Fibroblast of skin of left quadriceps (primary cell): ENCODE results near the gene IFNAR1.
"Not testable (repeated sequence)": the region's sequence is repeated elsewhere in the genome, so short reads cannot be mapped to it uniquely, and the experiment has no call there.

Source experiments
- DNase-seq, 2 experiments: peaks; one replicate each; pipeline ENCODE4 v3.0.0-alpha.2; 2013; ENCODE audit warnings: low read depth in 2 of 2

The IFNAR1 gene

GRCh38 chr21:33375101-33375644 lies 50.4 kb downstream of the IFNAR1 start:
- no peak for DNase-seq

GRCh38 chr21:33377221-33377920 lies 52.6 kb downstream of the IFNAR1 start:
- no peak for DNase-seq

GRCh38 chr21:33378081-33378480 lies 53.3 kb downstream of the IFNAR1 start:
- no peak for DNase-seq

- not testable (repeated sequence) for DNase-seq
Measured at GRCh38 chr21:33379934-33380333, 55.2 kb downstream of the IFNAR1 start.

- peak; percentile 72 to 76 for DNase-seq
Measured at GRCh38 chr21:33380483-33380998, 55.8 kb downstream of the IFNAR1 start.

GRCh38 chr21:33381381-33381780 lies 56.6 kb downstream of the IFNAR1 start:
- not testable (repeated sequence) for DNase-seq

DNA sequence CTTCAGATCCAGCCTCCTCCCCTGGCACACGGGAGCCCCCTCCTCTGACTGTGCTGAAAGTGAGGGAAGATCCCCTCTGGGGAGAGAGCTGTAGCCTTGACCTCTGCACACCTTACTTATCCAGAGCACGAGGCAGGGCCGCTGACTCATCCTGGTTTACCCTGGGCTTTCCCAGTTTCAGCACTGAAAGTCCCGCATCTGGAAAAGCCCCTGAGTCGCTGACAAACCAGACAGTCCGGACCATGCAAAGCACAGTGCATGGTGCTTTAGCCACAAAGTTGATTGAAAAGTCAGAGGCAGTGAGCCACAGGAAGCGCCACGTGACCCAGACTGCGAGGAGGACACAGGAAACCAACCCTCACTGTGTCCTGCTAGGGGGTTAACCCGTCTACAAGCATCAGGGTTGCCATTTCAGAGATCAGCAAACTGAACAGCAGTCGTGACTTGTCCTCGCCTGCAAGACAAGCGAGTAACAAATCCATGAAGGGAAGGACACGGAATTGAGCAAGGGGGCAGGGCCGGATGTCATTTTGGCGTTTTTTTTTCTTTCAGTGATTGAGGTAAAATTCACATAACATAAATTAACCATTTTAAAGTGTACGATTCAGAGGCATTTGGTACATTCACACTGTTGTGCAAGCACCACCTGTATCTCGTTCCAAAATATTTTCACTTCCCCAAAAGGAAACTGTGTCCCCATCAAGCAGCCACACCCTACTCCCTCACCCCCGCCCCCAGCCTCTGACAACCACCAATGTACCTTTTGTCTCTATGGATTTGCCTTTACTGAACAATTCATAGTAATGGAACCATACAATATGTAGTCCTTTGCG lies 58.5 kb downstream of the IFNAR1 start:
- DNase-seq = no peak

GRCh38 chr21:33384841-33385331 lies 60.1 kb downstream of the IFNAR1 start:
- no peak for DNase-seq

GRCh38 chr21:33386222-33386784 lies 61.5 kb downstream of the IFNAR1 start:
- no peak for DNase-seq

GRCh38 chr21:33387294-33387693 lies 62.5 kb downstream of the IFNAR1 start:
- no peak for DNase-seq

DNA sequence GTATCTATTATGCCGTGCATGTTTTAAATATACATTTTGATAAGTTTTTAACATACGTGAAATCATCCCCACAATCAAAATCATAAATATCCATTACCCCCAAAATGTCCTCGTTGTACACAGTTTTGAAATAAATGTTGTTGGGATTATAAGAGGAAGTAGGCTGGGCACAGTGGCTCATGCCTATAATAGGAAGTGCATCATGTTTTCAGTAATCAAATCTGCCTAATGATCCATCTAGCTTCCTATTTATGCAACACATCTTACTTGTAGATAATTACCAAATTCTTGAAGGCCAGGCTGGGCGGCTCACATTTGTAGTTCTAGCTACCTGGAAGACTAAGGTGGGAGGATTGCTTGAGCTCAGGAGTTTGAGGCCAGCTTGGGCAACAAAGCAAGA lies 63.4 kb downstream of the IFNAR1 start:
- DNase-seq = no peak

- no peak for DNase-seq
Measured at GRCh38 chr21:33390479-33390878, 65.7 kb downstream of the IFNAR1 start.

DNA sequence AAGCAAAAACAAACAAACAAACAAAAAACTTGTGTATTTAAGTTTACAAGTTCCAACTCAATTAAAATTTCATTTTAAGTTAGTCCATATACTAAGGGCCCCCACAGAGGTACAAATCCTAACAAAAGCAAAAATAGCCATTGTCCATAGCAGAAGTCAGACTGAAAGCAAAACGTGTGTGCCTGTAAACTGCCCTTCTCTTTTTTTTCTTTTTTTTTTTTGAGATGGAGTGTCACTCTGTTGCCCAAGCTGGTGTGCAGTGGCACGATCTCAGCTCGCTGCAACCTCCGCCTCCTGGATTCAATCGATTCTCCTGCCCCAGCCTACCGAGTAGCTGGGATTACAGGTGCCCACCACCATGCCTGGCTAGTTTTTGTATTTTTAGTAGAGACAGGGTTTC lies 66.9 kb downstream of the IFNAR1 start:
- no peak for DNase-seq

DNA sequence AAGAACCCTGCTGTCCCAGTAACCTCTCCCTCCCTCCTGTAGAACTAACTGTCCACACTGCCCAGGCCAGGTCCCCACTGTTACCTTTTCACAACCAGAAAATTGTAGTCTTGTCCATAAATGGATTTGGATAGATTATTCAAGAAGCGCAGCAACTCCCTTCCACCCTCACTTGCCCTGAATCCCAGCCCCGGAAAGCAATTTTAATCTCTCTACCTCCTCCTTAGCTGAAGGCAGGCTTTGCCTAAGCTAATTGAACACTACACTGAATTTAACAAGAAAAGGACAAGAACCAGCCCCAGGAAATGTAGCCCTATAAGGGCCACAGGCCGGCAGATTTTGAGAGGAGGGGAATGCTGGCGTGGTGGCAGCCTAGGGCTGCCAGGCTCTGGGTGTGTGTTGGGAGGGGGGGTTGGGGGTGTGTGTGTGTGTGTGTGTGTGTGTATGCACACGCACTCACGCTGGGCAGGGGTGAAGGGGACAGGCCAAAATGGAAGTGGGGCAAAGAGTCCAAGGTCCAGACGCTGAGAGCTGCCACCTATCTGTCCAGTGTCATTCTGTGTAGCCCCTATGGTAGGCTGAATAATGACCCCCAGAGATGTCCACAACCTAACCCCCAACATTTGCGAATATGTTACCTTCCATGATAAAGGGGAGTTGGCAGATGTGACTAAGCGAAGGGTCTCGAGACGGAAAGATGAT lies 67.7 kb downstream of the IFNAR1 start:
- no peak for DNase-seq

DNA sequence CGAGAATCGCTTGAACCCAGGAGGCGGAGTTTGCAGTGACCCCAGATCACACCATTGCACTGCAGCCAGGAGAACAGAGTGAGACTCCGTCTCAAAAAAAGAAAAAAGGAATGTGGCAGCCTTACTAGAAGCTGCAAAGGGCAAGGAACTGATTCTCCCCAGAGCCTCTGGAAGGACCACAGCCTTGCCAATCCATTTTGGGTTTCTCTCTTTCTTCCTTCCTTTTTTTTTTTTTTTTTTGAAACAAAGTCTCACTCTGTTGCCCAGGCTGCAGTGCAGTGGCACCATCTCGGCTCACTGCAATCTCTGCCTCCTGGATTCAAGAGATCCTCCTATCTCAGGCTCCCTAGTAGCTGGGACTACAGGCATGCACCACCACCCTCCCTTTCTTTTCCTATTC lies 68.6 kb downstream of the IFNAR1 start:
- no peak for DNase-seq

GRCh38 chr21:33394260-33394659 lies 69.5 kb downstream of the IFNAR1 start:
- no peak for DNase-seq

GRCh38 chr21:33395891-33396331 lies 71.1 kb downstream of the IFNAR1 start:
- DNase-seq = no peak

- DNase-seq = no peak
Measured at GRCh38 chr21:33396436-33396835, 71.7 kb downstream of the IFNAR1 start.

DNA sequence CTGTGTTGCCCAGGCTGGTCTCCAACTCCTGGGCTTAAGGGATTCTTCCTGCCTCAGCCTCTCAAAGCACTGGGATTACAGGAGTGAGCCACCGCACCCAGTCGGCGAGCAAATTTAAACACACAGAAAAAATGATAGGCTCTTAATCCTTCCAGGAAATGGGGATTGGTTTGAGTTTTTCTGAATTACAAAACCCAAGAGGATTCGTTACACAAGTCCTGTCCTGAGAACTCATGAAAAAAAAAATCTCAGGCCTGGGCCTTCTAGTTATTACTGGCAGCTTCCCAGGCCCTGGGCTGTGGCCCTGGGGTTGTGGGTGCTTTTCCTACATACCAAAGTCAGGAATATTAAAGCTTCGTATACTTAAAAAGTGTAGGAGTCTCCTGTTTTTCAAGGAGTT lies 72.2 kb downstream of the IFNAR1 start:
- DNase-seq = no peak

- no peak for DNase-seq
Measured at GRCh38 chr21:33397717-33398116, 72.9 kb downstream of the IFNAR1 start.

- no peak for DNase-seq
Measured at GRCh38 chr21:33398361-33398760, 73.6 kb downstream of the IFNAR1 start.

- no peak for DNase-seq
Measured at GRCh38 chr21:33401630-33401992, 76.8 kb downstream of the IFNAR1 start.
